BE2C (cell line): ENCODE measurements around the gene PDE8B.

Experiments
- DNase-seq: peaks from one replicate; pipeline ENCODE4 v3.0.0-alpha.2; 2020
- H3K27me3 ChIP-seq: fragments of 250-450 bp; sonication (Bioruptor Pico); 2 replicates; pipeline ENCODE4 v1.5.1; 2020; ENCODE audit warnings: mild to moderate bottlenecking
- H3K36me3 ChIP-seq: fragments of 250-450 bp; sonication (Bioruptor Pico); 2 replicates; pipeline ENCODE4 v1.5.1; 2020; ENCODE audit warnings: mild to moderate bottlenecking
- H3K4me1 ChIP-seq: fragments of 250-450 bp; sonication (Bioruptor Pico); 2 replicates; pipeline ENCODE4 v1.5.1; 2020
- H3K4me3 ChIP-seq: 2 replicates; pipeline ENCODE4 v1.5.1; 2011; ENCODE audit warnings: low read depth, low read length
- H3K9me3 ChIP-seq: fragments of 250-450 bp; sonication (Bioruptor Pico); 2 replicates; pipeline ENCODE4 v1.5.1; 2020
- CTCF ChIP-seq: IDR thresholded peaks from 2 replicates; pipeline ENCODE4 v1.5.1; 2012; ENCODE audit warnings: mild to moderate bottlenecking, low read depth, low read length

The PDE8B gene

DNA sequence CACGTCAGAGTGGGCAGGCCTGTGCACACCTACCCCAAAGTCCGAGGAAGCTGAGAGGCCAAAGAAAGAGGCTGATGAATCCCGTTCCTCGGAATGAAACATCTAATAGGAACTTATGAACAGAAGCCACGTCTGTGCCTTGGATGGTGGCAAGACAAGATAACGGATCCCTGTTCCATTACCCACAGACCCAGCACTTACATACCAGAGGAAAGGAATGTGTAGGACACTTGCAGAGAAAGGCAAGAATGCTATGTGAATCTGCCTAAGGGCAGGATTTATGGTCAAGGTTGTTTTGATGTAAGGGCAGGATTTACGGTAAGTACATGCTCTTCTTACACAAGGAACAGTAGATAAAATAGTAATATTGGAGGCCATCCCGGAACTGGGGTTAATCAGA lies 188.4 kb downstream of the PDE8B start:
- H3K4me1 ChIP-seq, result no peaks in the 10 kb centered on the region
- no peak for TF ChIP-seq CTCF
- no peaks in the 10 kb centered on the region for H3K27me3 ChIP-seq
- no peaks in the 10 kb centered on the region for H3K9me3 ChIP-seq
- H3K36me3 ChIP-seq, result no peaks in the 10 kb centered on the region
- DNase-seq, result no peak
- no peak overlapping the region for H3K4me3 ChIP-seq

DNA sequence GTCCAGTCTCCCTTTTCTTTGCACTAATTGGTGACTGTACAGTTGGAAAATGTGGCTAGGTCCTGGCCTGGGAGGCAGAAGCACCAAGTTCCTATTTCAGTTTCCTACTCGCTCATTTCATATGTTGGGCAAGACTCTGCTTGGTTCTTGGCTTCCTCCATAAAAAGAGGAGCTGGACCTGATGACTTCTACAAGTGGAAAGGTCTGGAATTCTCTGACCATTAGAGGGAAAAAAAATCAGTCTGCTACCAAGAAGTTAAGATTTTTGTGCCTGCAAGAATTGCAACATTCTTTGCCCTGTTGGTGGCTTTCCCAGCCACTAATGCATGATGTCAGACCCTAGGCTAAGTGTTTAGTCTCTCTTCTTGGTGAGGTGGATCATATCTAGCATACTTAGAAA lies 190.2 kb downstream of the PDE8B start:
- no peak for DNase-seq
- H3K36me3 ChIP-seq, result no peaks in the 10 kb centered on the region
- no peaks in the 10 kb centered on the region for H3K27me3 ChIP-seq
- TF ChIP-seq CTCF, result no peak
- no peak overlapping the region for H3K4me3 ChIP-seq
- no peaks in the 10 kb centered on the region for H3K4me1 ChIP-seq
- no peaks in the 10 kb centered on the region for H3K9me3 ChIP-seq

- Histone ChIP-seq H3K36me3 (no peaks in the 10 kb centered on the region), H3K4me3 (no peak overlapping the region), H3K4me1 (no peaks in the 10 kb centered on the region), H3K9me3 (no peaks in the 10 kb centered on the region), H3K27me3 (no peaks in the 10 kb centered on the region)
- DNase-seq, result no peak
- no peak for TF ChIP-seq CTCF
These were observed 192.3 kb downstream of the PDE8B start for GRCh38 chr5:77402796-77403195.

DNA sequence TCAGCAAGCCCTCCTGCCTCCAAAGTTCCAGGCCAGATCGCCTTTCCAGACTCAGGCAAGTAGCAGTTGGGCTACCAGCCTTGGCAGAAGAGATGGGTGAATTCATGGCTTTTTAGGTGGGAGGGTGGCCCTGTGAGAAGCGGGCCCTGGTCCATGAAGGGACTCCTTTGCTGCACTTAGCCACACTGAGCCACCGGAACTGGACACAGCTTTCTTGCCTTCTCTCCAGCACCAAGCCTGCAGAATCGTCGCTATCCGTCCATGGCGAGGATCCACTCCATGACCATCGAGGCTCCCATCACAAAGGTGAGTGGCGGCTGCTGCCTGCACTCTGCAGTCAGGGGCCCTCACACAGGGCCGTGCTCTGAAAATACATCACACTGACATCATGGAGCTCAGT lies 196.7 kb downstream of the PDE8B start:
- DNase-seq, result no peak
- H3K9me3 ChIP-seq, result no peaks in the 10 kb centered on the region
- no peak for TF ChIP-seq CTCF
- H3K4me3 ChIP-seq, result no peak overlapping the region
- H3K36me3 ChIP-seq, result no peaks in the 10 kb centered on the region
- H3K27me3 ChIP-seq, result no peaks in the 10 kb centered on the region
- H3K4me1 ChIP-seq, result no peaks in the 10 kb centered on the region

GRCh38 chr5:77409870-77410621 lies 199.6 kb downstream of the PDE8B start:
- no peak for DNase-seq
- Histone ChIP-seq H3K36me3 (no peaks in the 10 kb centered on the region), H3K4me3 (no peak overlapping the region), H3K9me3 (no peaks in the 10 kb centered on the region), H3K4me1 (no peaks in the 10 kb centered on the region), H3K27me3 (no peaks in the 10 kb centered on the region)
- no peak for TF ChIP-seq CTCF

DNA sequence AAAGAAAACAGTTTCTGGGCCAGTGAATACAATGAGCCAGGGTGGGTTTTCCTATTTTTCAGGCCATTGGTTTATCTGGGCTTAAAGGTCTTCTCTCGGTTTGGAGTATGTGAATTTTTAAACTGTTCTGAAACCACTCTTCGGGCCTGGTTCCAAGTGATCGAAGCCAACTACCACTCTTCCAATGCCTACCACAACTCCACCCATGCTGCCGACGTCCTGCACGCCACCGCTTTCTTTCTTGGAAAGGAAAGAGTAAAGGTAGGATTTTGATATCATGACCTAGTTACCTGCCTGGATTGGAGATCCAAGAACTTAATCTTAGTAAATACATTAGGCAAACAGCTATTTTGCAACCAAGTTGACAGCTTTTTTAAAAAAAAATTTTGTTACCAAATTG lies 202.6 kb downstream of the PDE8B start:
- H3K27me3 ChIP-seq, result no peaks in the 10 kb centered on the region
- TF ChIP-seq CTCF, result no peak
- DNase-seq, result no peak
- no peaks in the 10 kb centered on the region for H3K36me3 ChIP-seq
- H3K4me1 ChIP-seq, result no peaks in the 10 kb centered on the region
- no peaks in the 10 kb centered on the region for H3K9me3 ChIP-seq
- no peak overlapping the region for H3K4me3 ChIP-seq
